IMR-90 (cell line): ENCODE measurements around the gene SLC25A11. TPM values are rescaled to one million over a fixed set of nuclear protein-coding genes. Genes with fewer than 3 reads are reported as not detected.

Experiments used
- ATAC-seq: fragments of 200-7000 bp; cut with Tn5 transposase; 2 replicates; pipeline ENCODE4 v1.9.1; 2020; ENCODE audit warnings: low read depth, mild to moderate bottlenecking, moderate library complexity
- BruUV-seq: library from RNA; stranded (reverse); fragments of 400-500 nt; replicated peaks from 2 replicates; lab custom pipeline; 2021; lab: Mats Ljungman, UMichigan
- CTCF ChIA-PET: fragments of 300-600 bp; formaldehyde crosslinking; extraction: SDS; loops from one replicate; lab custom pipeline; 2021; ENCODE audit warnings: antibody characterized with exemption; lab: Yijun Ruan, JAX
- POLR2A ChIA-PET: fragments of 300-600 bp; sonication (Branson Sonifier 250); formaldehyde crosslinking; loops from one replicate; lab custom pipeline; 2022; ENCODE audit warnings: antibody characterized with exemption; ENCODE audit not compliant: unreplicated experiment; lab: Charles Lee
- DNase-seq: peaks from one replicate; pipeline ENCODE4 v3.0.0; 2013
- H2AFZ ChIP-seq: replicated peaks from 2 replicates; pipeline ENCODE3; 2013; ENCODE audit warnings: low read length, mild to moderate bottlenecking; ENCODE audit not compliant: poor library complexity
- H2AK5ac ChIP-seq: 2 replicates; pipeline ENCODE4 v1.6.1; 2013; ENCODE audit warnings: low read depth, low read length, inconsistent platforms
- H2AK9ac ChIP-seq: replicated peaks from 2 replicates; pipeline ENCODE3; 2013; ENCODE audit warnings: mild to moderate bottlenecking, low read depth, low read length, moderate library complexity; ENCODE audit not compliant: poor library complexity
- H2BK120ac ChIP-seq: 2 replicates; pipeline ENCODE4 v1.6.1; 2013; ENCODE audit warnings: low read depth, low read length, inconsistent platforms
- H2BK15ac ChIP-seq: 3 replicates; pipeline ENCODE4 v1.6.1; 2013; ENCODE audit warnings: low read depth, low read length, inconsistent platforms
- H2BK20ac ChIP-seq: 2 replicates; pipeline ENCODE4 v1.6.1; 2013; ENCODE audit warnings: low read depth, mild to moderate bottlenecking, inconsistent platforms, low read length, moderate library complexity
- H2BK5ac ChIP-seq: 2 replicates; pipeline ENCODE4 v1.6.1; 2013; ENCODE audit warnings: mild to moderate bottlenecking, low read depth, low read length, inconsistent platforms; ENCODE audit not compliant: poor library complexity, severe bottlenecking
- H3K14ac ChIP-seq: replicated peaks from 2 replicates; pipeline ENCODE4 v1.6.1; 2013; ENCODE audit warnings: low read depth, low read length, inconsistent platforms
- H3K18ac ChIP-seq: 2 replicates; pipeline ENCODE4 v1.6.1; 2013; ENCODE audit warnings: low read depth, low read length, control low read depth
- H3K23ac ChIP-seq: 2 replicates; pipeline ENCODE4 v1.6.1; 2013; ENCODE audit warnings: low read depth, low read length, inconsistent platforms
- H3K27ac ChIP-seq: 2 replicates; pipeline ENCODE4 v1.5.1; 2013; ENCODE audit warnings: mild to moderate bottlenecking, control low read depth, low read length; ENCODE audit not compliant: insufficient read depth
- H3K27me3 ChIP-seq: 2 replicates; pipeline ENCODE4 v1.6.1; 2013; ENCODE audit warnings: low read length; ENCODE audit not compliant: control insufficient read depth, insufficient read depth
- H3K36me3 ChIP-seq: 2 replicates; pipeline ENCODE4 v1.6.1; 2013; ENCODE audit warnings: low read length, mixed read lengths; ENCODE audit not compliant: control insufficient read depth, insufficient read depth
- H3K4ac ChIP-seq: 2 replicates; pipeline ENCODE4 v1.6.1; 2013; ENCODE audit warnings: low read depth, low read length, inconsistent platforms
- H3K4me1 ChIP-seq: 2 replicates; pipeline ENCODE4 v1.6.1; 2013; ENCODE audit warnings: low read length, mixed read lengths; ENCODE audit not compliant: control insufficient read depth, insufficient read depth
- H3K4me2 ChIP-seq: 2 replicates; pipeline ENCODE4 v1.6.1; 2013; ENCODE audit warnings: low read depth, mild to moderate bottlenecking, control low read depth, low read length, moderate library complexity
- H3K4me3 ChIP-seq: 2 replicates; pipeline ENCODE4 v1.5.1; 2013; ENCODE audit warnings: low read depth, mild to moderate bottlenecking, control low read depth, low read length, moderate library complexity; ENCODE audit not compliant: insufficient read depth
- H3K56ac ChIP-seq: 2 replicates; pipeline ENCODE4 v1.6.1; 2013; ENCODE audit warnings: low read length, inconsistent platforms; ENCODE audit not compliant: insufficient read depth; ENCODE audit errors: extremely low read depth
- H3K79me1 ChIP-seq, 2 experiments: 2 replicates each; pipeline ENCODE4 v1.6.1; 2013; ENCODE audit warnings: low read length in 2 of 2, inconsistent platforms in 1 of 2, low read depth in 1 of 2
- H3K9ac ChIP-seq: 2 replicates; pipeline ENCODE4 v1.6.1; 2013; ENCODE audit warnings: low read depth, low read length, control low read depth
- H3K9me1 ChIP-seq: 2 replicates; pipeline ENCODE4 v1.6.1; 2013; ENCODE audit warnings: low read length, inconsistent platforms; ENCODE audit not compliant: insufficient read depth
- H3K9me3 ChIP-seq: 2 replicates; pipeline ENCODE4 v1.6.1; 2013; ENCODE audit warnings: low read length; ENCODE audit not compliant: control insufficient read depth, insufficient read depth
- H4K20me1 ChIP-seq: 2 replicates; pipeline ENCODE4 v1.6.1; 2013; ENCODE audit warnings: low read length, inconsistent platforms; ENCODE audit not compliant: insufficient read depth
- H4K5ac ChIP-seq: 2 replicates; pipeline ENCODE4 v1.6.1; 2013; ENCODE audit warnings: mild to moderate bottlenecking, low read depth, low read length, control low read depth
- H4K8ac ChIP-seq, 2 experiments: 2 replicates each; pipeline ENCODE4 v1.6.1; 2013; ENCODE audit warnings: low read depth in 2 of 2, low read length in 2 of 2, control low read depth in 1 of 2, inconsistent platforms in 1 of 2
- H4K91ac ChIP-seq: 2 replicates; pipeline ENCODE4 v1.6.1; 2013; ENCODE audit warnings: low read depth, low read length, inconsistent platforms; ENCODE audit not compliant: insufficient read depth
- BHLHE40 ChIP-seq: fragments of 150-350 bp; IDR thresholded peaks from 2 replicates; pipeline ENCODE4 v1.6.1; 2016; ENCODE audit warnings: mild to moderate bottlenecking, low read depth, low read length
- CEBPB ChIP-seq: IDR thresholded peaks from 2 replicates; pipeline ENCODE4 v1.6.1; 2012; ENCODE audit warnings: low read depth, low read length, improper control_type of control experiment
- CHD1 ChIP-seq: IDR thresholded peaks from 2 replicates; pipeline ENCODE4 v1.6.1; 2012; ENCODE audit warnings: low read depth, low read length, improper control_type of control experiment
- CTCF ChIP-seq: conservative IDR thresholded peaks from 2 replicates; pipeline ENCODE4 v1.5.1; 2012; ENCODE audit warnings: mild to moderate bottlenecking, low read depth, low read length, improper control_type of control experiment
- ELK1 ChIP-seq: fragments of 150-350 bp; IDR thresholded peaks from 2 replicates; pipeline ENCODE4 v1.6.1; 2016; ENCODE audit warnings: low read depth, mild to moderate bottlenecking, low read length, moderate library complexity, borderline replicate concordance
- FOS ChIP-seq: fragments of 150-350 bp; IDR thresholded peaks from 2 replicates; pipeline ENCODE4 v1.6.1; 2016; ENCODE audit warnings: low read depth, low read length
- MAFK ChIP-seq: IDR thresholded peaks from 2 replicates; pipeline ENCODE4 v1.6.1; 2012; ENCODE audit warnings: low read depth, low read length, improper control_type of control experiment
- MAZ ChIP-seq: IDR thresholded peaks from 2 replicates; pipeline ENCODE4 v1.6.1; 2012; ENCODE audit warnings: low read depth, mild to moderate bottlenecking, low read length, improper control_type of control experiment, moderate library complexity, borderline replicate concordance
- MXI1 ChIP-seq: IDR thresholded peaks from 2 replicates; pipeline ENCODE4 v1.6.1; 2012; ENCODE audit warnings: low read depth, mild to moderate bottlenecking, low read length, moderate library complexity, borderline replicate concordance
- NFE2L2 ChIP-seq: fragments of 150-350 bp; IDR thresholded peaks from 2 replicates; pipeline ENCODE4 v1.6.1; 2016; ENCODE audit warnings: low read depth, mild to moderate bottlenecking, low read length
- POLR2A ChIP-seq: IDR thresholded peaks from 2 replicates; pipeline ENCODE4 v1.6.1; 2012; ENCODE audit warnings: mild to moderate bottlenecking, low read depth, low read length
- RAD21 ChIP-seq: IDR thresholded peaks from 2 replicates; pipeline ENCODE4 v1.6.1; 2012; ENCODE audit warnings: low read length, improper control_type of control experiment
- RCOR1 ChIP-seq: IDR thresholded peaks from 2 replicates; pipeline ENCODE4 v1.6.1; 2012; ENCODE audit warnings: mild to moderate bottlenecking, low read length, improper control_type of control experiment; ENCODE audit not compliant: insufficient replicate concordance
- RFX5 ChIP-seq: IDR thresholded peaks from 2 replicates; pipeline ENCODE4 v1.8.0; 2012; ENCODE audit warnings: low read depth, mild to moderate bottlenecking, low read length, moderate library complexity
- SMC3 ChIP-seq: fragments of 150-350 bp; IDR thresholded peaks from 2 replicates; pipeline ENCODE4 v1.6.1; 2016; ENCODE audit warnings: low read depth, mild to moderate bottlenecking, antibody characterized with exemption, low read length, moderate library complexity
- USF2 ChIP-seq: fragments of 150-350 bp; IDR thresholded peaks from 2 replicates; pipeline ENCODE4 v1.6.1; 2017; ENCODE audit warnings: mild to moderate bottlenecking, antibody characterized with exemption, low read length, low read depth
- WGBS, 2 experiments: methylation state at CpG; one replicate each; pipeline versions ENCODE4 v1.1.5 to v1.1.7; 2013; ENCODE audit warnings: missing lambda C conversion rate in 2 of 2; ENCODE audit not compliant: insufficient read length in 1 of 2; ENCODE audit errors: extremely low coverage in 2 of 2; 5-methylcytosine and 5-hydroxymethylcytosine counted together
- dilution Hi-C: fragments of 300-500 bp; cut with HindIII; formaldehyde crosslinking; loops from one replicate; pipeline ENCODE4 v1.14.3; 2018; ENCODE audit warnings: low sequenced_read_pairs; ENCODE audit not compliant: unreplicated experiment
- in situ Hi-C: fragments of 300-500 bp; cut with MboI; formaldehyde crosslinking; loops from 3 replicates; pipeline ENCODE4 v1.14.3; 2019; ENCODE audit warnings: low sequenced_read_pairs, inconsistent platforms, mixed read lengths
- intact Hi-C: fragments of 100-400 bp; cut with micrococcal nuclease; formaldehyde crosslinking; loops from 2 replicates; pipeline ENCODE4 v1.10.0; 2022
- polyA plus RNA-seq, 3 experiments: library from polyadenylated mRNA; depleted of rRNA; stranded (reverse); fragments of >200 nt; gene quantifications; 2 replicates each; pipeline ENCODE4 v1.2.3, GENCODE V29; 2012; ENCODE audit warnings: low replicate concordance in 1 of 3
- total RNA-seq: library from RNA; depleted of rRNA; stranded (reverse); fragments of >200 nt; gene quantifications from 2 replicates; pipeline ENCODE4 v1.2.3, GENCODE V29; 2012

Gene SLC25A11
- total and polyA plus RNA-seq, 2 of the 4 experiments (the other 2 are of a cell fraction) = 35.0 to 62.2 TPM

GRCh38 chr17:4897785-4898184 lies 42.1 kb downstream of the SLC25A11 start:
- H2BK15ac ChIP-seq = no peak overlapping the region
- CTCF ChIA-PET = no interaction called here
- ATAC-seq = no peak
- no peak overlapping the region for H3K18ac ChIP-seq
- no peaks in the 10 kb centered on the region for H3K9me1 ChIP-seq
- H2AFZ ChIP-seq = no peak overlapping the region
- no peaks in the 10 kb centered on the region for H3K79me1 ChIP-seq
- no peaks in the 10 kb centered on the region for H3K4me1 ChIP-seq
- intact Hi-C loops (no loop called here), in situ Hi-C loops (no loop called here), dilution Hi-C loops (no loop called here)
- no peak overlapping the region for H3K27ac ChIP-seq
- no peak overlapping the region for H3K9ac ChIP-seq
- no peak overlapping the region for H2BK20ac ChIP-seq
- no peaks in the 10 kb centered on the region; the same call in 1 of the 2 replicates for H4K20me1 ChIP-seq
- H3K14ac ChIP-seq = no peak overlapping the region
- no peak overlapping the region for H4K8ac ChIP-seq
- TF ChIP-seq RFX5 (no peak), MXI1 (no peak), ELK1 (no peak), CHD1 (no peak), MAFK (no peak), BHLHE40 (no peak), SMC3 (no peak), RCOR1 (no peak), RAD21 (no peak), NFE2L2 (no peak), CTCF (no peak), CEBPB (no peak), FOS (no peak), USF2 (no peak), MAZ (no peak), POLR2A (no peak)
- H2AK5ac ChIP-seq = no peak overlapping the region
- no peak overlapping the region for H3K4ac ChIP-seq
- H3K56ac ChIP-seq = no peak overlapping the region
- no peak overlapping the region for H2AK9ac ChIP-seq
- no peak for DNase-seq
- peaks cover 46% of the 10 kb centered on the region for H3K36me3 ChIP-seq
- WGBS, 2 experiments = no CpG with 5 or more reads among the region's 5 CpGs
- POLR2A ChIA-PET = no interaction called here
- no peak overlapping the region for H2BK120ac ChIP-seq
- no peak overlapping the region for H3K23ac ChIP-seq
- H3K4me3 ChIP-seq = no peak overlapping the region
- no peak overlapping the region for H4K91ac ChIP-seq
- H3K4me2 ChIP-seq = no peak overlapping the region
- H2BK5ac ChIP-seq = no peak overlapping the region
- no peak overlapping the region for H4K5ac ChIP-seq
- no peaks in the 10 kb centered on the region; the same call in 1 of the 2 replicates for H3K9me3 ChIP-seq
- no TSS peak for BruUV-seq
- H3K27me3 ChIP-seq = no peaks in the 10 kb centered on the region; the same call in 1 of the 2 replicates
